Endothelial cell of umbilical vein (primary cell): ENCODE results near the gene LYRM4. TPM values are rescaled to one million over a fixed set of nuclear protein-coding genes. Genes with fewer than 3 reads are reported as not detected.
A peak's percentile ranks its signal among the peaks of the same experiment; 100 is the strongest.

Source experiments
- BruUV-seq: library from RNA; stranded (reverse); fragments of 400-500 nt; replicated peaks from 2 replicates; lab custom pipeline; 2021; lab: Mats Ljungman, UMichigan
- CTCF ChIA-PET: fragments of 300-600, 350-600 bp; sonication (Branson Sonifier 250); formaldehyde crosslinking; loops from one replicate; lab custom pipeline; 2021; ENCODE audit warnings: antibody characterized with exemption, inconsistent platforms; lab: Charles Lee
- POLR2A ChIA-PET: fragments of 300-600, 350-600 bp; sonication (Branson Sonifier 250); formaldehyde crosslinking; loops from one replicate; lab custom pipeline; 2021; ENCODE audit warnings: antibody characterized with exemption, inconsistent platforms; lab: Charles Lee
- DNase-seq: peaks from one replicate; pipeline ENCODE4 v3.0.0-alpha.2; 2011; ENCODE audit warnings: low read depth, low spot score
- FAIRE-seq: peaks from 2 replicates; lab custom pipeline; 2011; peaks lifted over from hg19 to GRCh38; lab: Jason Lieb, UNC
- H2AFZ ChIP-seq: 2 replicates; pipeline ENCODE4 v1.6.0; 2012; ENCODE audit warnings: low read depth, low read length, control low read depth, inconsistent platforms
- H3K27ac ChIP-seq: 2 replicates; pipeline ENCODE4 v1.5.1; 2011; ENCODE audit warnings: low read depth, mild to moderate bottlenecking, control low read depth, low read length, moderate library complexity; ENCODE audit not compliant: insufficient read depth
- H3K27me3 ChIP-seq, 2 experiments: 2 replicates each; pipeline versions ENCODE4 v1.6.0 to v1.6.1; 2011; ENCODE audit warnings: low read length in 2 of 2, mixed read lengths in 1 of 2; ENCODE audit not compliant: control insufficient read depth in 2 of 2, insufficient read depth in 2 of 2
- H3K36me3 ChIP-seq, 2 experiments: 2 replicates in 1 of 2; 3 replicates in 1 of 2; pipeline ENCODE4 v1.5.1; 2011; ENCODE audit warnings: low read length in 2 of 2, mild to moderate bottlenecking in 1 of 2, moderate library complexity in 1 of 2; ENCODE audit not compliant: control insufficient read depth in 2 of 2, insufficient read depth in 2 of 2; ENCODE audit errors: extremely low read depth in 1 of 2
- H3K4me1 ChIP-seq: 3 replicates; pipeline ENCODE4 v1.5.1; 2011; ENCODE audit warnings: mild to moderate bottlenecking, low read length; ENCODE audit not compliant: control insufficient read depth, insufficient read depth; ENCODE audit errors: extremely low read depth
- H3K4me2 ChIP-seq: 2 replicates; pipeline ENCODE4 v1.6.1; 2011; ENCODE audit warnings: low read length, control low read depth, mixed read lengths; ENCODE audit not compliant: insufficient read depth
- H3K4me3 ChIP-seq, 3 experiments: fragments of 200-600 bp in 1 of 3; sonication (generic), shearing (Covaris generic) in 1 of 3; replicated peaks in 1 of 3; 2 replicates each; pipeline ENCODE4 v1.5.1; 2011 to 2016; ENCODE audit warnings: control low read depth in 3 of 3, low read length in 3 of 3, mild to moderate bottlenecking in 2 of 3, inconsistent platforms in 1 of 3, low read depth in 1 of 3, moderate library complexity in 1 of 3; ENCODE audit not compliant: insufficient read depth in 1 of 3
- H3K79me2 ChIP-seq: 2 replicates; pipeline ENCODE4 v1.6.0; 2012; ENCODE audit warnings: low read length, inconsistent platforms; ENCODE audit not compliant: control insufficient read depth, insufficient read depth
- H3K9ac ChIP-seq: replicated peaks from 2 replicates; pipeline ENCODE3; 2011; ENCODE audit warnings: low read length, control low read depth; ENCODE audit not compliant: insufficient read depth; ENCODE audit errors: extremely low read depth
- H3K9me1 ChIP-seq: replicated peaks from 3 replicates; pipeline ENCODE4 v1.6.0; 2011; ENCODE audit warnings: mild to moderate bottlenecking, low read length; ENCODE audit not compliant: control insufficient read depth, insufficient read depth; ENCODE audit errors: extremely low read depth
- H3K9me3 ChIP-seq: replicated peaks from 2 replicates; pipeline ENCODE4 v1.5.1; 2012; ENCODE audit warnings: low read length, inconsistent platforms; ENCODE audit not compliant: control insufficient read depth, insufficient read depth
- H4K20me1 ChIP-seq: replicated peaks from 2 replicates; pipeline ENCODE3; 2011; ENCODE audit warnings: mild to moderate bottlenecking, low read length; ENCODE audit not compliant: control insufficient read depth, insufficient read depth; ENCODE audit errors: extremely low read depth
- CTCF ChIP-seq, 2 donors: IDR thresholded peaks; 1 replicate in 1 of 2; 2 replicates in 1 of 2; pipeline ENCODE4 v1.5.1; 2011; ENCODE audit warnings: low read length in 2 of 2, mild to moderate bottlenecking in 2 of 2, moderate library complexity in 2 of 2, control low read depth in 1 of 2, inconsistent platforms in 1 of 2, low read depth in 1 of 2; ENCODE audit not compliant: insufficient read depth in 1 of 2; ENCODE audit errors: extremely low read depth in 1 of 2
- FOS ChIP-seq: IDR thresholded peaks from 2 replicates; pipeline ENCODE4 v1.6.1; 2011; ENCODE audit warnings: mild to moderate bottlenecking, low read length, moderate library complexity, borderline replicate concordance; ENCODE audit not compliant: insufficient read depth
- JUN ChIP-seq: IDR thresholded peaks from 2 replicates; pipeline ENCODE4 v1.6.1; 2011; ENCODE audit warnings: borderline replicate concordance, low read depth; ENCODE audit not compliant: insufficient read length, insufficient read depth
- dilution Hi-C: fragments of 300-500 bp; cut with MboI; formaldehyde crosslinking; loops from one replicate; pipeline ENCODE4 v1.15.0; 2019; ENCODE audit warnings: low sequenced_read_pairs; ENCODE audit not compliant: extremely low pct_ligation_motif_present
- intact Hi-C: fragments of 100-400 bp; cut with micrococcal nuclease; formaldehyde crosslinking; loops from one replicate; pipeline ENCODE4 v1.10.0; 2022
- polyA plus RNA-seq, 4 experiments: library from polyadenylated mRNA; depleted of rRNA in 3 of 4; stranded (reverse) in 3 of 4; unstranded in 1 of 4; fragments of >200 nt; gene quantifications; 2 replicates each; pipeline versions ENCODE4 v1.2.1 to v1.2.3, GENCODE V29; 2011 to 2012; ENCODE audit warnings: missing spikeins in 1 of 4
- total RNA-seq: library from RNA; stranded (reverse); gene quantifications from 2 replicates; pipeline ENCODE4 v1.2.3, GENCODE V29; 2021

The LYRM4 gene
- total and polyA plus RNA-seq, 2 donors (not counting 3 experiments of a cell fraction or from before 2014, with no cell fraction given): 39.5 to 44.0 TPM

- POLR2A ChIA-PET: no interaction called here
These were observed 46.1 kb downstream of the LYRM4 start for GRCh38 chr6:5214570-5215052.

More at GRCh38 chr6:5214570-5215052, 46.1 kb downstream of the LYRM4 start:
- peaks cover 4 to 5% of the 10 kb centered on the region in 2 experiments for H3K36me3 ChIP-seq
- H3K9me3 ChIP-seq: no peaks in the 10 kb centered on the region
- no peaks in the 10 kb centered on the region for H4K20me1 ChIP-seq
- FAIRE-seq (peak; percentile 52), DNase-seq (peak; percentile 46)
- CTCF ChIA-PET: interaction anchor here (0.6 to 2.7 kb wide), 15 partner anchors 9 to 1332 kb away, joined by 3 to 22 read pairs (median 4); no protein-coding TSS in a partner anchor
- H2AFZ ChIP-seq: no peak overlapping the region
- H3K79me2 ChIP-seq: no peaks in the 10 kb centered on the region
- H3K27ac ChIP-seq: no peak overlapping the region
- intact Hi-C loops: loop anchor here (1.0 to 2.0 kb wide), 5 partner anchors 46 to 184 kb away; partner anchors contain the start of genes FARS2 and LYRM4
- H3K4me3 ChIP-seq: no peak overlapping the region
- no peaks in the 10 kb centered on the region for H3K9me1 ChIP-seq
- BruUV-seq: no TSS peak
- H3K4me1 ChIP-seq: peaks cover 5% of the 10 kb centered on the region
- dilution Hi-C loops: no loop called here
- TF ChIP-seq CTCF (IDR thresholded peaks at IDR 0.05; ENCODE audit: extremely low read depth in 1 of 2, insufficient read depth in 1 of 2, low read depth in 1 of 2, low read length in 2 of 2): peak; percentile 75 to 76
- no peak for TF ChIP-seq FOS
- TF ChIP-seq JUN: no peak
- no peak overlapping the region for H3K4me2 ChIP-seq
- H3K27me3 ChIP-seq: no peaks in the 10 kb centered on the region
- no peak overlapping the region for H3K9ac ChIP-seq
